ENCODE data around the gene STARD13. TPM values are rescaled to one million over a fixed set of nuclear protein-coding genes. Genes with fewer than 3 reads are reported as not detected.

STARD13 gene
- total RNA-seq, 6 experiments from 2014 or later, result 27.9 to 38.3 (median 34.5) TPM

DNA sequence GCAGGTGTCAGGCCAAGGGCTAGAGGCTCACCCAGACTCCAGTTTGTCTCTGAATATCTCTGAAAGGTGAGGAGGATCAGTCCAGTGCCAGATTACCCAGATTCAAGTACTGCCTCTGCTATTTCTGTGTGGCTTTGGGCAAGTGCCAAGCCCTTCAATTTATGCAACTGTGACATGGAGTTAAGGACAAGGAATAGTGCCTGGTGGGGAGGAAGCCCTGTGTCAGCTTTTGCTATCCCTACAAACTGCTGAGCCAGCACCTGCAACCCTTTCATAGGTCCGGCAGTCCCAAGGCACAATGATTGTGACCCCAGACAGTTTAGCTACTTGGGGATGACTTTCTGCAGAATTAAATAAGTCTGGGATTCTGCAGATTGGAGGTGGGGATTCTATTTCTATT, 146.4 kb downstream of the STARD13 start:
- Mint-ChIP-seq H3K9me3 (no peaks in the 10 kb centered on the region), H3K36me3 (ENCODE audit: low read depth) (peaks cover 62% of the 10 kb centered on the region), H3K27ac (no peak overlapping the region), H3K4me1 (ENCODE audit: low read depth) (peaks cover 10% of the 10 kb centered on the region; the same call in 1 of the 2 replicates), H3K27me3 (ENCODE audit: insufficient read depth) (no peaks in the 10 kb centered on the region; the same call in none of the 2 replicates), H3K4me3 (no peak overlapping the region)
- TF ChIP-seq, protein P1, sequence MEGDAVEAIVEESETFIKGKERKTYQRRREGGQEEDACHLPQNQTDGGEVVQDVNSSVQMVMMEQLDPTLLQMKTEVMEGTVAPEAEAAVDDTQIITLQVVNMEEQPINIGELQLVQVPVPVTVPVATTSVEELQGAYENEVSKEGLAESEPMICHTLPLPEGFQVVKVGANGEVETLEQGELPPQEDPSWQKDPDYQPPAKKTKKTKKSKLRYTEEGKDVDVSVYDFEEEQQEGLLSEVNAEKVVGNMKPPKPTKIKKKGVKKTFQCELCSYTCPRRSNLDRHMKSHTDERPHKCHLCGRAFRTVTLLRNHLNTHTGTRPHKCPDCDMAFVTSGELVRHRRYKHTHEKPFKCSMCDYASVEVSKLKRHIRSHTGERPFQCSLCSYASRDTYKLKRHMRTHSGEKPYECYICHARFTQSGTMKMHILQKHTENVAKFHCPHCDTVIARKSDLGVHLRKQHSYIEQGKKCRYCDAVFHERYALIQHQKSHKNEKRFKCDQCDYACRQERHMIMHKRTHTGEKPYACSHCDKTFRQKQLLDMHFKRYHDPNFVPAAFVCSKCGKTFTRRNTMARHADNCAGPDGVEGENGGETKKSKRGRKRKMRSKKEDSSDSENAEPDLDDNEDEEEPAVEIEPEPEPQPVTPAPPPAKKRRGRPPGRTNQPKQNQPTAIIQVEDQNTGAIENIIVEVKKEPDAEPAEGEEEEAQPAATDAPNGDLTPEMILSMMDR (IDR thresholded peaks at IDR 0.05), result no peak
- DNase-seq, result no peak

DNA sequence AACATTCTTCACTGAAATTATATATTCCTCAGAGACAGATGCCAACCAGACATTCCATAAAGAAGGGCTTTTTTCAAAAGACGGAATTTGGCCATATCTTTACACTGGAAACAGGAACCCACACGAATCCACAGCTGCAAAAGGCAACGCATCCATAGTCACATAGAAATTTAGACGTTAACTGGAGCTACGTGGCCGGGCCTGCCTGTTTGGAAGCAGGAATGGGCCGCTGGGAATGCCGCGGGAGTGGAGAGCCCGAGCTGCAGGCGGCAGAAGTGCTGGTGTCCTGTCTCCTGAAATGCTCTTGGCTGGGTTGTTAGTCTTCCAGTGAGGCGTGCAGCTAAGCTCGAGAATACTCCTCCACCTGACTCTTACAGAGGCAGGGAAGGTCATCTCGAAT, 147.1 kb downstream of the STARD13 start:
- peaks cover 12% of the 10 kb centered on the region; the same call in 1 of the 2 replicates for H3K4me1 Mint-ChIP-seq (ENCODE audit: low read depth)
- TF ChIP-seq, protein P1 (IDR thresholded peaks at IDR 0.05), result no peak
- no peaks in the 10 kb centered on the region for H3K9me3 Mint-ChIP-seq
- no peak overlapping the region for H3K27ac Mint-ChIP-seq
- peaks cover 62% of the 10 kb centered on the region for H3K36me3 Mint-ChIP-seq (ENCODE audit: low read depth)
- no peak for DNase-seq
- H3K4me3 Mint-ChIP-seq, result no peak overlapping the region
- no peaks in the 10 kb centered on the region; the same call in 1 of the 2 replicates for H3K27me3 Mint-ChIP-seq (ENCODE audit: insufficient read depth)

DNA sequence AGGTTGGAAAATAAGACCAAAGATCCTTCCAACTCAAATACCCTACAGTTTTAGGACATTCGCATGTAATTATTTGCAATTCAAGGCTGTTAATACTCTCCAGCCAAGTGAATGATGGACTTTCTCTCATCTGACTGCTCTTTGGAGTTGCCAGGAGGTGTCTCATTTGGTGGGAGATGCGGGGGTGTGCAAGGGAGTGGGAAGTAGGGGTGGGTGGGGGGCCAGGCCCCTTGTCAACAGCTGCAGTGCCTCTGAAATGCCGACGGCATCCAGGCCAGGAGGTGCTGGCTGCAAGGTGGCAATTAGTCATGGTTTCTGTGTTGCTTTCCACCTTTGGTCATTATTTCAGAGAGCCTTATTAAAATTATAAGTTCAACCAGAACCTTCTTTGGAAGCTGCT, 147.8 kb downstream of the STARD13 start:
- Mint-ChIP-seq H3K9me3 (no peaks in the 10 kb centered on the region), H3K4me3 (no peak overlapping the region), H3K4me1 (ENCODE audit: low read depth) (peaks cover 19% of the 10 kb centered on the region), H3K36me3 (ENCODE audit: low read depth) (peaks cover 60% of the 10 kb centered on the region), H3K27me3 (ENCODE audit: insufficient read depth) (no peaks in the 10 kb centered on the region; the same call in 1 of the 2 replicates), H3K27ac (no peak overlapping the region)
- TF ChIP-seq, protein P1 (IDR thresholded peaks at IDR 0.05), result no peak
- no peak for DNase-seq

DNA sequence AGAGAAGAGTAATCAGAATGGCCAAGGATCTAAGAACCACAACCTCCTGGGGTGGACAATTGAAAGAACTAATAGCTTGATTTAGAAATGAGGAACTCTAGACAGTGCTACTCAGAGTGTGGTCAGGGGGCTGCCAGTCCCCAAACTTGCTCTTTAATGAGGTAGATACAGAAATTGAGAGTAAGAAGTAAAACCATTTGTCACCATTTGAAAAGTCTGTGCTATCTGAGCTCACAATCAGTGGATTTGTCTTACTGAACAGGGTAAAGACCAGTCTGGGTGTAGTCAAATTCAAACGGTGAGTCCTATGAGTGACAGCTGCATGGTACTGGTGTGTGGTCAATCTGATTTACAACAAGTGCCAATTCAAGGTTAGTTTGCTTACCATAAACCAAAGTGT, 150.5 kb downstream of the STARD13 start:
- no peak overlapping the region for H3K27ac Mint-ChIP-seq
- H3K36me3 Mint-ChIP-seq (ENCODE audit: low read depth), result peaks cover 66% of the 10 kb centered on the region
- no peaks in the 10 kb centered on the region for H3K9me3 Mint-ChIP-seq
- H3K4me3 Mint-ChIP-seq, result no peak overlapping the region
- DNase-seq, result no peak
- TF ChIP-seq, protein P1 (IDR thresholded peaks at IDR 0.05), result no peak
- H3K27me3 Mint-ChIP-seq (ENCODE audit: insufficient read depth), result peaks cover 3% of the 10 kb centered on the region
- H3K4me1 Mint-ChIP-seq (ENCODE audit: low read depth), result peaks cover 26% of the 10 kb centered on the region

DNA sequence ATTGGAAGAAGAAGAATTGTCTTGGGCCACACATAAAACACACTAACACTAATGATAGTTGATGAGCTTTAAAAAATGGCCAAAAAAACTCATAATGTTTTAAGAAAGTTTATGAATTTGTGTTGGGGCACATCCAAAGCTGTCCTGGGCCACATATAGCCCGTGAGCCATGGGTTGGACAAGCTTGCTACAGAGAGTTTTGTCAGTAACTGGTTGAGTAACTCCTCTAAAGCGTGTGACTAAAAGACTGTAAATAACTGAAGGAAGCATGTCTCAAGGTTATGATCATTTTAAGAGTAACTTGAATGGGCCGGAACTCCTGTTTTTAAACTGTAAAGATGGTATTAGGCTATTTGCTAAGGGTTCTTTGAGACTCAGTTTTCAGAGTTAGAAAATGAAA, 151.3 kb downstream of the STARD13 start:
- Mint-ChIP-seq H3K9me3 (no peaks in the 10 kb centered on the region), H3K27me3 (ENCODE audit: insufficient read depth) (peaks cover 3% of the 10 kb centered on the region), H3K4me3 (no peak overlapping the region), H3K27ac (no peak overlapping the region), H3K36me3 (ENCODE audit: low read depth) (peaks cover 69% of the 10 kb centered on the region), H3K4me1 (ENCODE audit: low read depth) (peaks cover 26% of the 10 kb centered on the region)
- no peak for DNase-seq
- TF ChIP-seq, protein P1 (IDR thresholded peaks at IDR 0.05), result no peak
